Duodenal mucosa (tissue), 2 donors: ENCODE measurements around the gene RSRC1.
"Not testable (repeated sequence)": the region's sequence is repeated elsewhere in the genome, so short reads cannot be mapped to it uniquely, and the experiment has no call there.

ENCODE experiments used
- H3K27ac ChIP-seq: one replicate; pipeline ENCODE4 v1.7.0; 2013; ENCODE audit warnings: low read depth, low read length
- H3K27me3 ChIP-seq, 2 donors: one replicate each; pipeline ENCODE4 v1.7.0; 2013; ENCODE audit warnings: low read length in 2 of 2, control low read depth in 1 of 2; ENCODE audit not compliant: insufficient read depth in 2 of 2, control insufficient read depth in 1 of 2
- H3K36me3 ChIP-seq, 2 donors: one replicate each; pipeline ENCODE4 v1.7.0; 2013; ENCODE audit warnings: low read length in 2 of 2, control low read depth in 1 of 2; ENCODE audit not compliant: insufficient read depth in 2 of 2, control insufficient read depth in 1 of 2
- H3K4me1 ChIP-seq, 2 donors: one replicate each; pipeline ENCODE4 v1.7.0; 2013; ENCODE audit warnings: low read length in 2 of 2, control low read depth in 1 of 2; ENCODE audit not compliant: insufficient read depth in 2 of 2, control insufficient read depth in 1 of 2
- H3K4me3 ChIP-seq, 2 donors: one replicate each; pipeline ENCODE4 v1.7.0; 2013; ENCODE audit warnings: low read length in 2 of 2, low read depth in 1 of 2
- H3K9ac ChIP-seq, 2 donors: one replicate each; pipeline ENCODE4 v1.7.0; 2013; ENCODE audit warnings: low read length in 2 of 2, low read depth in 1 of 2
- H3K9me3 ChIP-seq, 2 donors: one replicate each; pipeline ENCODE4 v1.7.0; 2013; ENCODE audit warnings: low read length in 2 of 2, control low read depth in 1 of 2; ENCODE audit not compliant: control insufficient read depth in 1 of 2

RSRC1 gene

DNA sequence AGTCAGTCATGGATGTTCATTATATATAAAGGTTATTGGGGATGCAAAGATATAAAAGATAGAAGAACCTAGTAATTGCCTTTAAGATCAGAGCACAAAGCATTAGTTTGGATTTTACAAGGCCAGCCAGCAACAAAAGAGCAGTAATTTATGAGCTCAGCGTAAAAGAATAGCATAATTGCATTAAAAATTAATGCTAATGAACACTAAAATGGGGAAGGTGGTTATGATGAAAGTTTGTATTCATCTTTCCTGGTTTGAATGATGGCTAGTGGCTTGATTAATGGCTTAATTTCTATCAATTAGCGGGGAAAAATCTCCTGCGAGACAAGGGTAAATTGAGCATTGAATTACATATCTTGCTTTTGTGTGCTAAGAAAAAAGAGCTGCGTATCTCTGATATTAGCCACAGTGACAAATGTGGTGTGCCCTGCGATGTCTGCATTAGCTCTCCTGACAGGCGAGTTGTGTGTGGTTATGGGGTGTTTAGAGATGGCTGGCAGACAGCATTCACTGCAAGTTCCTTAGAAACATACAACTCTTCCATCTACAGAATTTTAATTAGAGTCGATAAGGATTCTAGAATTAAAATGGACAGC, 418.3 kb downstream of the RSRC1 start:
- Histone ChIP-seq H3K36me3 (no peaks in the 10 kb centered on the region), H3K4me3 (no peak overlapping the region), H3K27me3 (no peaks in the 10 kb centered on the region), H3K27ac (no peak overlapping the region), H3K9ac (no peak overlapping the region), H3K9me3 (no peaks in the 10 kb centered on the region), H3K4me1 (no peaks in the 10 kb centered on the region)

DNA sequence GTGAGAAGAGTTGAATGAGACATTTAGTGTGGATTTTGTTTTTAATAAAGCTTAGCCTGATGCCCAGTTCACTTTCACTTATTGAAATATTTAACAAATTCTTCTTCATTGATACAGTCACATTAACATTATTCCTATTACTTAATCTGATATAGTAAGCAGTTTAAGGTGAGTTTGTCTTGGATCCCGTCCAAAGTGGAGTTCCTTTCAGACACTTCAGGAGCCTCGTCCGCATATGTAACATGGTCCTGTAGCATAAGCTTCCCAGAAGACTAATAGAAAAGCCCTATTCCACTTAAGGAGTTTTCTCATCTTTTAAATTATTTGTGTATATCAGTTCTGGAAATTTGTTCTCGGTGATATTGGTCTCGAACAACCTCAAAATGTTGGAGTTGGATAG, 421.4 kb downstream of the RSRC1 start:
- Histone ChIP-seq H3K9ac (no peak overlapping the region), H3K36me3 (no peaks in the 10 kb centered on the region), H3K27ac (no peak overlapping the region)

DNA sequence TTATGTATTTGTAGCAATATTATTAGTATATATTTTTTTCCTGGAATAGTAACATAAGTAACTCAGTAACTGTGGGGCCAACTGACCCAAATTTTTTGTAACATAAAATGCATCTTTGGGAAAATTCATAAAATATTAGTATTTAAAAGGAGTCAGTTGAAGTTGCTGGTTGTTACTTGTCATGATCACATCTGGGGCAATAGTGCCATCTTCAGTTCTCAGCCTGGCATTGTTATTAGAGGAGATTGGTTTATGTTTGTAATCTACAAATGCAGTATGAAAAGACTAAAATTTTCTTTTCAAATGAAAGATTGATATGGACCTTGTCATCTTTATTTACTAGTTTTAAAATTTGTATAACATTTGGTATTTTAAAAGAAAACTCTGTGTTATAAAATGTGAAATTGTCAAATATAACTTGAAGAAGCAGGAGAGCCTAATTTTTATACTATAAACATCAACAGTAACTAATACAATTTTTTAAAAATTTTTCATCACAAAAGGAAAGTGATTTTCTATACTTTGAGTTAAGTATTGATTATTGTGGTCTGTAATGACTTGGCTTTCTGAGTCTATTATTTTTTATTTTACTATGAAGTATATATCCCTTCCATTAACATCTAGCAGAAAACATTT, 422.3 kb downstream of the RSRC1 start:
- no peak overlapping the region for H3K27ac ChIP-seq
- H3K4me3 ChIP-seq = no peak overlapping the region
- no peaks in the 10 kb centered on the region for H3K9me3 ChIP-seq
- H3K4me1 ChIP-seq = no peaks in the 10 kb centered on the region
- H3K27me3 ChIP-seq = no peaks in the 10 kb centered on the region
- H3K9ac ChIP-seq = no peak overlapping the region
- no peaks in the 10 kb centered on the region for H3K36me3 ChIP-seq

More for the DNA sequence above, 421.4 kb downstream of the RSRC1 start:
- Histone ChIP-seq H3K4me1 (no peaks in the 10 kb centered on the region), H3K4me3 (no peak overlapping the region), H3K9me3 (no peaks in the 10 kb centered on the region), H3K27me3 (no peaks in the 10 kb centered on the region)

- no peak overlapping the region for H3K4me3 ChIP-seq
- H3K27me3 ChIP-seq = no peaks in the 10 kb centered on the region
- H3K36me3 ChIP-seq = no peaks in the 10 kb centered on the region
- no peaks in the 10 kb centered on the region for H3K4me1 ChIP-seq
- no peak overlapping the region for H3K9ac ChIP-seq
- H3K9me3 ChIP-seq = no peaks in the 10 kb centered on the region
- H3K27ac ChIP-seq = no peak overlapping the region
Measured at GRCh38 chr3:158535918-158536317, 426.0 kb downstream of the RSRC1 start.

GRCh38 chr3:158539414-158540014, 429.6 kb downstream of the RSRC1 start:
- no peak overlapping the region for H3K4me3 ChIP-seq
- H3K9me3 ChIP-seq = no peaks in the 10 kb centered on the region
- H3K4me1 ChIP-seq = no peaks in the 10 kb centered on the region
- H3K27me3 ChIP-seq = no peaks in the 10 kb centered on the region
- no peak overlapping the region for H3K9ac ChIP-seq
- H3K36me3 ChIP-seq = peaks cover 0 to 2% of the 10 kb centered on the region in 2 donors
- H3K27ac ChIP-seq = no peak overlapping the region

DNA sequence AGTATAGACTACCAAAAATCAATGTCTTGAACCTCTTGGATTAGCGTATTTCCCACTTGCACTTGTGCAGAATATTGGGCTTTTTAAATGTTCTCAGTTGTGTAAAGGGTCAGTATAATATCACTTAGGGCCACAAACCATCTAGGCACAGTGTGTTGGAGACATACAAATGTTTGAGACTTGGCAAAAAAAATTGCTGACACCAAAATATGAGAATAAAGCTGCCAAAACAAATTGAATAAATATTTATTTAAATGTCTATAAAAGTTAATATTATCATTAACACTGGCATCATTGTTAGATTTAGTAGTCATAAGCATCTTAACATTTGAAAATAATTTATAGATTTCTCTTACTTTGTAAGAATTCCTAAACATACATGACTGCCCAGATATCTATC, 430.2 kb downstream of the RSRC1 start:
- Histone ChIP-seq H3K36me3 (peaks cover 0 to 2% of the 10 kb centered on the region in 2 donors), H3K9ac (no peak overlapping the region), H3K27ac (no peak overlapping the region), H3K4me1 (no peaks in the 10 kb centered on the region), H3K9me3 (no peaks in the 10 kb centered on the region), H3K27me3 (no peaks in the 10 kb centered on the region), H3K4me3 (no peak overlapping the region)

DNA sequence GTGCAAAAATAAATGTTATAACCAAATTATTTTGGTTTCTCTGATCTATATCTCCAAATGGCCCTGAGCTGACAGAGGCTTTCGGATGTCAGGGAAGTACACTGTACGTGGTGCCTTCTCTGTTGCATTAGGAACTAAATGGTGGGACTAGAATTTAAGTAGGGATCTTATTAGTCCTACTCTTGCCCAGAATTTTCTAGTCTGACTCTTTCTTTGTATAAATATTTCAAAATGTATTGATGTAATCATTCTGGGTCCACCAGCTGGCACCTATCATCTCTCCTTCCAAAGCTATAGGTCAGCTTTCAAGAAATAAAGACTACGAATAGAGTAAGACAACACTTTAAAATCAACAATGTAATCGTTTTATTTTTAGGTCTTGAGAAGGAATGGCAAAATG, 438.8 kb downstream of the RSRC1 start:
- Histone ChIP-seq H3K9ac (no peak overlapping the region), H3K27ac (no peak overlapping the region), H3K4me1 (no peaks in the 10 kb centered on the region), H3K36me3 (no peaks in the 10 kb centered on the region), H3K27me3 (no peaks in the 10 kb centered on the region), H3K9me3 (no peaks in the 10 kb centered on the region), H3K4me3 (no peak overlapping the region)

- not testable (repeated sequence) for H3K27me3 ChIP-seq, H3K9ac ChIP-seq, H3K9me3 ChIP-seq, H3K4me1 ChIP-seq, H3K4me3 ChIP-seq, H3K27ac ChIP-seq, H3K36me3 ChIP-seq
Measured at GRCh38 chr3:158549938-158550337, 440.0 kb downstream of the RSRC1 start.

DNA sequence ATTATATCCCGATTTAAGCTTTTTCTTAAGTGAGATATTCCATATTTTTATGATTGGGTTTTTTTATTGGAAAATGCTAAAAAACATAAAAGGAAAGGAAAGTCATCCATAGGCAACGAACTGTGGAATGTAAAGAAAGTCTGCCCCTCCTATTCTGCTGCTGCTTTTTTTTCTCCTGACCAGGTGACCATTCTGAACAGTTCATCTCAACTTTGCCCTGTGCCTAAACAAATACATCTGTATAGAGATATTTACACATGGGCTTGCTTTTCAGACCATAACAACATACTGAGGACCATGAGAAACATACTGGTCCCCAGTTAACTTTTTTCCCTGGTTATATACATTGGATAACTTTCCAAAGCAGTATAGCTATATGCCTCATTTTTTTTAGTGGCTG, 442.2 kb downstream of the RSRC1 start:
- H3K36me3 ChIP-seq = no peaks in the 10 kb centered on the region
- H3K4me3 ChIP-seq = no peak overlapping the region
- H3K4me1 ChIP-seq = no peaks in the 10 kb centered on the region
- no peaks in the 10 kb centered on the region for H3K9me3 ChIP-seq
- no peaks in the 10 kb centered on the region for H3K27me3 ChIP-seq
- H3K27ac ChIP-seq = no peak overlapping the region
- no peak overlapping the region for H3K9ac ChIP-seq

- Histone ChIP-seq H3K27me3 (no peaks in the 10 kb centered on the region), H3K9me3 (no peaks in the 10 kb centered on the region), H3K4me3 (no peak overlapping the region), H3K9ac (no peak overlapping the region), H3K27ac (no peak overlapping the region), H3K4me1 (no peaks in the 10 kb centered on the region), H3K36me3 (no peaks in the 10 kb centered on the region)
Measured at GRCh38 chr3:158559504-158559903, 449.6 kb downstream of the RSRC1 start.
